DND-41 (cell line): ENCODE measurements around the gene TRIL.

ENCODE experiments used
- EZH2 ChIP-seq: IDR thresholded peaks from 3 replicates; pipeline ENCODE4 v1.6.1; 2012; ENCODE audit warnings: borderline replicate concordance, low read depth, mild to moderate bottlenecking, moderate library complexity, low read length, inconsistent platforms; ENCODE audit not compliant: severe bottlenecking
- TF ChIP-seq, protein P1 (sequence below): IDR thresholded peaks from 2 replicates; pipeline ENCODE4 v1.5.1; 2012; ENCODE audit warnings: borderline replicate concordance, low read length, moderate library complexity, mild to moderate bottlenecking; ENCODE audit not compliant: poor library complexity, severe bottlenecking; ENCODE audit errors: extremely low read depth

DNA sequence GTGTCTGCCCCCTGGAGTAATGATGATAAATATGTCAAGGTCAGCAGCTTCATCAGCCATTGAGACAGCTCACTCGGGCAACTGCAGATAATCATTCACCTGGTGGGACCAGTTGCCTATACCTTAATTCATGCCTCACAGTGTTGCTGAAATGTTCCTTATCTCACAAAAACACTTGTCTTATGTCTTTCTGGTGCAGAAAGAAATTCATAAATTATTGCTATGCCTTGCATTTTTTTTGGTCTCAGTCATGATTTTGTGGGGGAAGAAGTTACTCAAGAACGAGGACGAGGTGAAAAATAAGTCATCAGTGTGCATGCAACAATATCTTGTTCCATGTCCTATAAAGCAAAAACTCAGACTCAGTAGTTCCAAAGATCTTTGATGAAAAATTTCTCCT lies 16.0 kb downstream of the TRIL start:
- TF ChIP-seq, protein P1, sequence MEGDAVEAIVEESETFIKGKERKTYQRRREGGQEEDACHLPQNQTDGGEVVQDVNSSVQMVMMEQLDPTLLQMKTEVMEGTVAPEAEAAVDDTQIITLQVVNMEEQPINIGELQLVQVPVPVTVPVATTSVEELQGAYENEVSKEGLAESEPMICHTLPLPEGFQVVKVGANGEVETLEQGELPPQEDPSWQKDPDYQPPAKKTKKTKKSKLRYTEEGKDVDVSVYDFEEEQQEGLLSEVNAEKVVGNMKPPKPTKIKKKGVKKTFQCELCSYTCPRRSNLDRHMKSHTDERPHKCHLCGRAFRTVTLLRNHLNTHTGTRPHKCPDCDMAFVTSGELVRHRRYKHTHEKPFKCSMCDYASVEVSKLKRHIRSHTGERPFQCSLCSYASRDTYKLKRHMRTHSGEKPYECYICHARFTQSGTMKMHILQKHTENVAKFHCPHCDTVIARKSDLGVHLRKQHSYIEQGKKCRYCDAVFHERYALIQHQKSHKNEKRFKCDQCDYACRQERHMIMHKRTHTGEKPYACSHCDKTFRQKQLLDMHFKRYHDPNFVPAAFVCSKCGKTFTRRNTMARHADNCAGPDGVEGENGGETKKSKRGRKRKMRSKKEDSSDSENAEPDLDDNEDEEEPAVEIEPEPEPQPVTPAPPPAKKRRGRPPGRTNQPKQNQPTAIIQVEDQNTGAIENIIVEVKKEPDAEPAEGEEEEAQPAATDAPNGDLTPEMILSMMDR = no peak
- no peak for TF ChIP-seq EZH2
